ENCODE results near the gene CADPS. TPM values are rescaled to one million over a fixed set of nuclear protein-coding genes. Genes with fewer than 3 reads are reported as not detected.

CADPS gene
- total and polyA plus RNA-seq, 9 of the 15 experiments (the other 6 are each of a cell fraction or from before 2014, with no cell fraction given): not detected

DNA sequence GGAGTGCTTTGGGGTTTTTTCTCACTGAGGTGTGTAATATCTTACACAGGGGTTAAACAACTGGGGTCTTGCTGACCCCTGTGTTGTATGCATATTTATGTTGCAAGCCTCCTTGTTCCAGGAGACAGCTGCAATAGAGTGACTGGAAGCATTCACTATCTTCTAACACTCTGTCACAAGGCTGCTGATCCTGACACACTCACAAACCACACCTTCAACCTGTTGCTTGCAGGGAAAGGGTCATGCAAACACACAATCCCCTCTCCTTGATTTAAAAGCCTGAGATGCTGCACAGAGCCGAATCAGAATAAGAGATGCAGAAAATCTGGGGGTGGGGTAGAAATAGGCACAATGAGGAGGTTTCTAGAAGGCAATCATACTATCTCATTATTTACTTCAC, 197.3 kb downstream of the CADPS start:
- H3K9ac ChIP-seq (ENCODE audit: insufficient read depth in 1 of 2, low read depth in 2 of 2, low read length in 2 of 2): no peak overlapping the region
- H3K4me1 ChIP-seq (replicated peaks in 1 of 2; ENCODE audit: control insufficient read depth in 2 of 2, insufficient read depth in 2 of 2, low read length in 2 of 2): no peaks in the 10 kb centered on the region
- in situ Hi-C loops (cut with MboI) (no loop called here), intact Hi-C loops (cut with micrococcal nuclease) (no loop called here)
- ChIA-PET CTCF (ENCODE audit: low intra/inter-chr PET ratio) (no interaction called here), POLR2A (no interaction called here)
- H3K36me3 ChIP-seq (ENCODE audit: control insufficient read depth, insufficient read depth, low read length): no peaks in the 10 kb centered on the region
- no peaks in the 10 kb centered on the region for H3K9me3 ChIP-seq (replicated peaks; ENCODE audit: control insufficient read depth, insufficient read depth, low read depth, low read length)
- FAIRE-seq (no peak), DNase-seq (ENCODE audit: extremely low read depth in 1 of 4, low spot score in 3 of 4) (no peak), ATAC-seq (no peak)
- no TSS peak for BruUV-seq (replicated peaks)
- TF ChIP-seq, protein P1, sequence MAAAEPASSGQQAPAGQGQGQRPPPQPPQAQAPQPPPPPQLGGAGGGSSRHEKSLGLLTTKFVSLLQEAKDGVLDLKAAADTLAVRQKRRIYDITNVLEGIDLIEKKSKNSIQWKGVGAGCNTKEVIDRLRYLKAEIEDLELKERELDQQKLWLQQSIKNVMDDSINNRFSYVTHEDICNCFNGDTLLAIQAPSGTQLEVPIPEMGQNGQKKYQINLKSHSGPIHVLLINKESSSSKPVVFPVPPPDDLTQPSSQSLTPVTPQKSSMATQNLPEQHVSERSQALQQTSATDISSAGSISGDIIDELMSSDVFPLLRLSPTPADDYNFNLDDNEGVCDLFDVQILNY (CRISPR knock-in tag; IDR thresholded peaks at IDR 0.05): no peak
- no peak for TF ChIP-seq ZNF57 (CRISPR knock-in tag; IDR thresholded peaks at IDR 0.05)
- TF ChIP-seq U2AF2 (optimal IDR thresholded peaks at IDR 0.05; ENCODE audit: low read depth, low read length): no peak
- TF ChIP-seq RFX7 (CRISPR knock-in tag; IDR thresholded peaks at IDR 0.05): no peak
- TF ChIP-seq NFRKB (IDR thresholded peaks at IDR 0.05; ENCODE audit: low read depth): no peak
- TF ChIP-seq, protein P2, sequence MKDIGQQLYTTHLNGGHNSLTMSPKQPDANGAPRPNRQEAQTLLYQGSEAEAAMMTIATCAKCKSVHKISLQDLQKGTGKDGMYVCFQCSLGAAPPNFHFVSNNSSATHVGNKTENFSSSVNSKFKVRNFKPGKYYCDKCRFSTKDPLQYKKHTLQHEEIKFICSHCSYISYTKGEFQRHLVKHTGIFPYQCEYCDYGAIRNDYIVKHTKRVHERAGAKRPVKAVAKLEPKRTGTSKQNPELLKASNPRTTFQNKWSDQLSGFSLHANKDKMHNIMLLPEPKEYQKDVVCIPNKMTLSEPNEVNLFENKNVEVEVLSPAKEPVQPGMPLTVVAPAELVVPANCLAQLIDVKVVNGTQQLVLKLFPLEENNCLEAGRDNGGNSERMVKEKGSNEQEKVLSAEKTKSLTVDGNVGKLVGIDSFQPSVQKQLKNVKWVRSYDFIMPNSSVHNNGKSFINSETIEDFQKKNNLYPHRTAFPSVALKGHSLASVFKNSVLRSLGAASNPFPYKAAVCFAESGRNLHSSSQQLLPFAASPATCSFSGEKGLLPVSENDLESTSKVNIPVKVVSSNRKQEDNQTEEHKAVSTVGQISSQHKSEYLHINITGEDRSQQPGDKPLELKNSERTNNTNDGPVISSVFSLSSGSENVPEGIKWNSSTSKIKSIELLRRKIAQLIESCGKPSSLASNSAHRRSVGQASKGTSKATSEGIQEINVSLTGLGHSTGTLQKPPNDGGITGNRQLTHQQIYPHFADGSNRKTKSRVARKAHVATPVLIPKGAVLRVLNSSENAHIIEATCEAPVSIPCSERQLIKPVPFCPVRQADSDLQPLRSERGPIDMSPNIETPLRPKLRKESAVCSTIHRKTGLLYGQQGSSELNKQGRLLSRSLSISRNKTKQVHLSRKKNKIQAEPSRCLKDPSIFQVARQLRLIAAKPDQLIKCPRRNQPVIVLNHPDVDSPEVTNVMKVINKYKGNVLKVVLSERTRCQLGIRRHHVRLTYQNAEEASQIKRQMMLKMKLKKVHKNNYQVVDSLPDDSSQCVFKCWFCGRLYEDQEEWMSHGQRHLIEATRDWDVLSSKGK (CRISPR knock-in tag; IDR thresholded peaks at IDR 0.05): no peak
- no peak for TF ChIP-seq BRF1 (IDR thresholded peaks at IDR 0.05; ENCODE audit: borderline replicate concordance, extremely low read depth, insufficient read length)
- no peak for TF ChIP-seq SP1 (CRISPR knock-in tag; IDR thresholded peaks at IDR 0.05)
- no peak for TF ChIP-seq SAFB2 (IDR thresholded peaks at IDR 0.05; ENCODE audit: borderline replicate concordance, low read depth, low read length, severe bottlenecking)
- TF ChIP-seq, protein P3, sequence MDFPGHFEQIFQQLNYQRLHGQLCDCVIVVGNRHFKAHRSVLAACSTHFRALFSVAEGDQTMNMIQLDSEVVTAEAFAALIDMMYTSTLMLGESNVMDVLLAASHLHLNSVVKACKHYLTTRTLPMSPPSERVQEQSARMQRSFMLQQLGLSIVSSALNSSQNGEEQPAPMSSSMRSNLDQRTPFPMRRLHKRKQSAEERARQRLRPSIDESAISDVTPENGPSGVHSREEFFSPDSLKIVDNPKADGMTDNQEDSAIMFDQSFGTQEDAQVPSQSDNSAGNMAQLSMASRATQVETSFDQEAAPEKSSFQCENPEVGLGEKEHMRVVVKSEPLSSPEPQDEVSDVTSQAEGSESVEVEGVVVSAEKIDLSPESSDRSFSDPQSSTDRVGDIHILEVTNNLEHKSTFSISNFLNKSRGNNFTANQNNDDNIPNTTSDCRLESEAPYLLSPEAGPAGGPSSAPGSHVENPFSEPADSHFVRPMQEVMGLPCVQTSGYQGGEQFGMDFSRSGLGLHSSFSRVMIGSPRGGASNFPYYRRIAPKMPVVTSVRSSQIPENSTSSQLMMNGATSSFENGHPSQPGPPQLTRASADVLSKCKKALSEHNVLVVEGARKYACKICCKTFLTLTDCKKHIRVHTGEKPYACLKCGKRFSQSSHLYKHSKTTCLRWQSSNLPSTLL (IDR thresholded peaks at IDR 0.05): no peak
- TF ChIP-seq ZNF780A (CRISPR knock-in tag; IDR thresholded peaks at IDR 0.05): no peak
- TF ChIP-seq RAD51 (IDR thresholded peaks at IDR 0.05; ENCODE audit: borderline replicate concordance, low read depth): no peak
- TF ChIP-seq ZFPM2 (CRISPR knock-in tag; IDR thresholded peaks at IDR 0.05): no peak
- TF ChIP-seq, protein P4, sequence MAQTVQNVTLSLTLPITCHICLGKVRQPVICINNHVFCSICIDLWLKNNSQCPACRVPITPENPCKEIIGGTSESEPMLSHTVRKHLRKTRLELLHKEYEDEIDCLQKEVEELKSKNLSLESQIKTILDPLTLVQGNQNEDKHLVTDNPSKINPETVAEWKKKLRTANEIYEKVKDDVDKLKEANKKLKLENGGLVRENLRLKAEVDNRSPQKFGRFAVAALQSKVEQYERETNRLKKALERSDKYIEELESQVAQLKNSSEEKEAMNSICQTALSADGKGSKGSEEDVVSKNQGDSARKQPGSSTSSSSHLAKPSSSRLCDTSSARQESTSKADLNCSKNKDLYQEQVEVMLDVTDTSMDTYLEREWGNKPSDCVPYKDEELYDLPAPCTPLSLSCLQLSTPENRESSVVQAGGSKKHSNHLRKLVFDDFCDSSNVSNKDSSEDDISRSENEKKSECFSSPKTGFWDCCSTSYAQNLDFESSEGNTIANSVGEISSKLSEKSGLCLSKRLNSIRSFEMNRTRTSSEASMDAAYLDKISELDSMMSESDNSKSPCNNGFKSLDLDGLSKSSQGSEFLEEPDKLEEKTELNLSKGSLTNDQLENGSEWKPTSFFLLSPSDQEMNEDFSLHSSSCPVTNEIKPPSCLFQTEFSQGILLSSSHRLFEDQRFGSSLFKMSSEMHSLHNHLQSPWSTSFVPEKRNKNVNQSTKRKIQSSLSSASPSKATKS (CRISPR knock-in tag; IDR thresholded peaks at IDR 0.05): no peak
- TF ChIP-seq KAT2B (IDR thresholded peaks at IDR 0.05; ENCODE audit: low read depth, low read length): no peak
- TF ChIP-seq SIX5 (IDR thresholded peaks at IDR 0.05; ENCODE audit: borderline replicate concordance in 1 of 2, insufficient read depth in 1 of 2, low read depth in 1 of 2, low read length in 2 of 2): no peak
- no peak overlapping the region for H2AFZ ChIP-seq (ENCODE audit: low read depth, low read length)
- no peak overlapping the region for H3K4me3 ChIP-seq
- H4K20me1 ChIP-seq (replicated peaks; ENCODE audit: control insufficient read depth, insufficient read depth, low read length): no peaks in the 10 kb centered on the region
- no peak overlapping the region for H3K4me2 ChIP-seq (ENCODE audit: insufficient read depth, low read length)
- H3K79me2 ChIP-seq (ENCODE audit: control insufficient read depth, insufficient read depth, low read length): no peaks in the 10 kb centered on the region
- no peak overlapping the region for H3K27ac ChIP-seq (ENCODE audit: extremely low read depth, low read depth, low read length)
- 0% methylated on average over 1 of the region's 1 CpG for WGBS (ENCODE audit: insufficient coverage, low coverage, missing lambda C conversion rate)
- no peaks in the 10 kb centered on the region for H3K27me3 ChIP-seq (ENCODE audit: control insufficient read depth in 2 of 2, insufficient read depth in 2 of 2, low read length in 2 of 2)
- no peaks in the 10 kb centered on the region for H3K9me1 ChIP-seq (ENCODE audit: control insufficient read depth, insufficient read depth, low read length)

Measured in K562 (cell line).